GM19452 (cell line): Measurements from ENCODE around the gene HSPA12B.
"Not testable (repeated sequence)": the region's sequence is repeated elsewhere in the genome, so short reads cannot be mapped to it uniquely, and the experiment has no call there.

Experiments
- ATAC-seq: cut with Tn5 transposase; IDR thresholded peaks from one replicate; pipeline ENCODE4 v1.9.1; 2021; ENCODE audit not compliant: unreplicated experiment

The HSPA12B gene

DNA sequence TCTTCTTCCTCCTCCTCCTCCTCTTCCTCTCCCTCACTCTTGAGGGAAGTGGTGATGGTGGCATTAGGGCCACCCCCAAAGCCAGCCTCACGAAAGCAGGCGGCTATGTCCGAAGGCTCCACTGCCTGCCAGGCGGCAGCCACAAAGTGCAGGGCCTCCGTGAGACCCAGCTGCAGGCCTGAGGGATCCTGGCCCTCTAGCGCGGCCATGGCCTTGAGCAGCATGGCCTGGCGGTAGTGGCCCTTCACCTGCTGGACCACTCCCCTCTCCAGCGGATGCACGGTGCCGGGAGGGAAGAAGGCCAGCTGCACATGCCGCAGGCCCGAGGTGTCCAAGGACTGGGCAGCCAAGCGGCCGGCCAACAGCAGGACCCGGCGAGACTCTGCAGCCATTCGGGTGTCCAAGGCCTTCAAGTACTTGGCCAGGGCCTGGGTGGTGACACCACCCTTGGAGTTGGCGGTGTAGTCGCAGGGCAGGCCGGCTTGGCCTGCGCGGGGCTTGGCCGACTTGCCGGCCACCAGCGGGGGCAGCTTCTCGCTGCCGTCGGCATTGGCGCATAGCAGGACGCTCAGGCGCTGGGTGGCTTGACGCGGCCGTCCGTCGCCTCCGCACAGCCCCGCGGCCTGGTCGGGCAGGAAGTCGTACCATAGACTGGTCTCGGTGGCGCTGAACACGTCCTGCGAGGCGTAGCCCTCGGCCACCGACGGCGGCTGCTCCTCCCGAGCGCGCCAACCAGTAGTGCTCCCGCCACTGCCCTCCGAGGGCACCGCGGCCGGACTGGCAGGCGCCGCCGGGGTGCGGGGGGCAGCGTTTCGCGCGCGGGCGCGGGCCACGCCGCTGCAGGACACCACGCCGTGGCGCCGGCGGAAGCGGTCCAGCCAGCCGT lies 53.0 kb downstream of the HSPA12B start:
- ATAC-seq: no peak

DNA sequence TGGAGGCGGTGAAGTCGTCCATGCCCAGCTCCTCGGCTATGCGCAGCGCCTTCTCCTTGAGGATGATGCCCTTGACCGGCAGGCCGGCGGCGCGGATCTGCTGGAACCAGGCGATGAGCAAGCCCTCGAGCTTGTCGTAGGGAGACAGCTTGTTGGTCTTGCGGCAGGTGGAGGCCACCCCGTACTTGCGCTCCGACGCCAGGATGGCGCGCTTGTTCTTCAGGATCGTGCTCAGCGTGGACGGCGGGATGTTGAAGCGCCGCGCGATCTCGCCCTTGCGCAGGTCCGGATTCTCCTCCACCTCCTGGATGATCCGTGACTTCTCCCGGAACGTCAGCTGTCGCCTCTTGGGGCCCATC lies 53.6 kb downstream of the HSPA12B start:
- ATAC-seq: peak; percentile 16

DNA sequence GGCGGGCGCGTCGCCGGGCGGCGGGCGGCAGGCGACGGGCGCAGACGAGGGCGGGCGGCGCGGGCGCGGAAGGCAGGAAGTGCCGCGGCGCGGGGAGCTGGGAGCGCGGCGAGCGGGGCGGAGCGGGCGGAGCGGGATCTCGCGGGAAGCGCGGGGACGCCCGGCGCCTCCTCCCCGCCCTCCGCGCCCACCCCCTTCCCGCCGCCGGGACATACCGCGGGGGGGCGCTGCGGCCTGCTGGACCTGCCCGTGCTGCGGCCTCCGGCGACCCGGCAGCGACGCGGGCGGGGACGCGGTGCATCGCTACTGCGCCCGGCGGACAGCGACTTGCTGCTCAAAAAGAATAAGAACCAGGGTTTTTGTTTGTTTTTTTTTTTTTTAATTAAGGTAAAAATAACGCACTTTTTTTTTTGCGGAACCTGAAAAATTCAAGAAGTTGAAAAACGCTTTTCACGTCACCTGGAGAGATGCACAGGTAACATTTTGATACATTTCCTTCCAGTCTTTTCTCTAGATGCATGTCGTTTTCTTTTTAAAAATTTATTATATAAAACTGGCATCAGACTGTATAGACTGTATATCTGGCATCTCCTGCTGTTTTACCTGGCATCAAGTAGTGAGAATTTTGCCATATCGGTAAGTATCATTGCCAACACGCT lies 54.3 kb downstream of the HSPA12B start, which contains the start of gene CENPB:
CENPB (minus strand) TSS at position 76 of the 659 bp plus-strand sequence. CDS start 257 bp downstream, outside the sequence.
- ATAC-seq: peak; percentile 75

DNA sequence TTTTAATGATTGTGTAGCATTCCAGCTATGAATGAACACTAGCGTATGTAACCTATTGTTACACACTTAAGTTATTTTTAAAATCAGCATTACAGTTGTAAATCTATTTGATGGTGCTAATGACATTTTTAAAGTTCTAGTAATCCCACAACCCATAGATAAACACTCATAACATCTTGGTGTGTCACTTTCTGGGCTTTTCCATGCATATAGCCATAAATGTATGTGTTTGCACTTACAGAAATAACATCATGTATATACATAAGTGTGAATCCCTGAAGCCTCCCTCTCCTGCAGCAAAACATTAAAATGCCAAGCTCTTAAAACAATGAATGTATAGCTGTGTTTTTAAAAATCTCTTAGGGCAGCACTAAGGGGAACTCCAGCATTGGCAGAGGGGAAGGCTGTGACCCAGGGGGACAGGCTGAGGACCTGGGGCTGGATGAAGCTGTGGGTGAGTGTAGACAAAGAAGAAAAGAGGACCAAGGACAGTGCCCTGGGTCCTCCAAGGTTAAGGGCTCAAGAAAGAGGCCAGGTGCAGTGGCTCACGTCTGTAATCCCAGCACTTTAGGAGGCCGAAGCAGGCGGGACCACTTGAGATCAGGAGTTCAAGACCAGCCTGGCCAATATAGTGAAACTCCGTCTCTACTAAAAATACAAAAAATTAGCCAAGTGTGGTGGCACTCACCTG lies 55.0 kb downstream of the HSPA12B start:
- ATAC-seq: no peak

DNA sequence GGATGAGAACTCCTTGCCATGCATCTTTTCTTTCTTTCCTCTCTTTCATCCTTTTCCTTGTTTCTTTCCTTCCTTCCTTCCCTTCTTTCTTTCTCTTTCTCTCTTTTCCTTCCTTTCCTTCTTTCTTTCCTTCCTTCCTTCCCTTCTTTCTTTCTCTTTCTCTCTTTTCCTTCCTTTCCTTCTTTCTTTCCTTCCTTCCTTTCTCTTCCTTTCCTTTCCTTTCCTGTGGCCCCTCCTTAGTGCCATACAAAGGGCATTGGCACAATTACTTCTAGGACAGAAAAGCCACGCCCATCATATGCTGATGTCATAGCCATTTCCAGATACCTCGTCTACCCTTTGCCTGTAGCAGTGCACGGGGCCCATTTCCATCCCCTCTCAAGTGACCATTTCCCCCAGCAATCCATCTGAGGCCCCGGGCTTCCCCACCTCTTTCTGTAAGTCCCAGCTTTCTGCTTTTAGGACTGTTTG lies 56.2 kb downstream of the HSPA12B start:
- ATAC-seq: no peak

- ATAC-seq: not testable (repeated sequence)
These were observed 56.7 kb downstream of the HSPA12B start for GRCh38 chr20:3789201-3789600.

- ATAC-seq: not testable (repeated sequence)
These were observed 61.7 kb downstream of the HSPA12B start for GRCh38 chr20:3794168-3794567.

GRCh38 chr20:3794701-3795420 lies 62.4 kb downstream of the HSPA12B start:
- ATAC-seq: no peak

GRCh38 chr20:3795511-3796468 lies 63.3 kb downstream of the HSPA12B start, which contains the start of gene CDC25B:
TSS of gene CDC25B (plus strand) at chr20:3796310. CDS start at chr20:3796532, 222 bp downstream.
- ATAC-seq: peak; percentile 62

DNA sequence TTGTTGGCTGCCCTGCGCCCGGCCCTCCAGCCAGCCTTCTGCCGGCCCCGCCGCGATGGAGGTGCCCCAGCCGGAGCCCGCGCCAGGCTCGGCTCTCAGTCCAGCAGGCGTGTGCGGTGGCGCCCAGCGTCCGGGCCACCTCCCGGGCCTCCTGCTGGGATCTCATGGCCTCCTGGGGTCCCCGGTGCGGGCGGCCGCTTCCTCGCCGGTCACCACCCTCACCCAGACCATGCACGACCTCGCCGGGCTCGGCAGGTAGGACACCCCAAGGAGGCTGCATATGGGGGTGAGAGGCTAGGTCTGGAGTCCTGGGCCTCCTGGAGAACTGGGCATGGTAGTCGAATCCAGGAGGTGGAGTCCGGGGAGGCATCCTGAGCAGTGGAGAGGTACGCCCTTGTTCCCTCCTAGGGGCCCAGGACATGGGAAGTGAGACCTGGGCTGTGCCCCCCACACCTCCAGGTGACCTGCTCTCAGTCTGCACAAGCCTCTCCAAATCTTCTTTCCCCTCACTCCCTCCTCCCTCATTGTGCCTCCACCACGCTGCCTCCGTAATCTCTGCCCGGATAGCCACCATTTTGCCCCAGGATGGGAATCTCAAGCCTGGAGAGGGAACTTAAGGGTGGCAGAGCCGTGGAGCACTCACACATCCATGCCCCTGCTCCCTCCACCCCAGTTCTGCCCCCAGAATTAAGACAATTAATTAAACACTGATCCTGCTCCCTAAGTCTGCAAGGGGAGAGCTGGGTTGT lies 64.2 kb downstream of the HSPA12B start:
- ATAC-seq: peak; percentile 4

DNA sequence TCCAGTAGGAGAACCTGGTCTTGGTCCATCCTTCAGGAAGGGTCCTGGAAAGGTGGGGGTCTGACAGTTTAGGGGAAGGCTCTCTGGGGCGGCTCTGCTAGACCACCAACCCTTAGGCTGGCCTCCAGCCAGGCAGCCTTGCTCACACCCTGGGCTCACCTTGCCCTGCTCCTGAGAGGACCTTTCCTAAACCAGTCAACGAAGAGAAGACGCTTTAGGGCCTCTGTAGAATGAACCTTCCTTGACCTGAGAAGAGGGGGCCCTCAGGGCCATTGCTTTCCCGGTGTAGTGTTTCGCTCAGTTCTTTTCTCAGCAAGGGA lies 64.7 kb downstream of the HSPA12B start:
- no peak for ATAC-seq

DNA sequence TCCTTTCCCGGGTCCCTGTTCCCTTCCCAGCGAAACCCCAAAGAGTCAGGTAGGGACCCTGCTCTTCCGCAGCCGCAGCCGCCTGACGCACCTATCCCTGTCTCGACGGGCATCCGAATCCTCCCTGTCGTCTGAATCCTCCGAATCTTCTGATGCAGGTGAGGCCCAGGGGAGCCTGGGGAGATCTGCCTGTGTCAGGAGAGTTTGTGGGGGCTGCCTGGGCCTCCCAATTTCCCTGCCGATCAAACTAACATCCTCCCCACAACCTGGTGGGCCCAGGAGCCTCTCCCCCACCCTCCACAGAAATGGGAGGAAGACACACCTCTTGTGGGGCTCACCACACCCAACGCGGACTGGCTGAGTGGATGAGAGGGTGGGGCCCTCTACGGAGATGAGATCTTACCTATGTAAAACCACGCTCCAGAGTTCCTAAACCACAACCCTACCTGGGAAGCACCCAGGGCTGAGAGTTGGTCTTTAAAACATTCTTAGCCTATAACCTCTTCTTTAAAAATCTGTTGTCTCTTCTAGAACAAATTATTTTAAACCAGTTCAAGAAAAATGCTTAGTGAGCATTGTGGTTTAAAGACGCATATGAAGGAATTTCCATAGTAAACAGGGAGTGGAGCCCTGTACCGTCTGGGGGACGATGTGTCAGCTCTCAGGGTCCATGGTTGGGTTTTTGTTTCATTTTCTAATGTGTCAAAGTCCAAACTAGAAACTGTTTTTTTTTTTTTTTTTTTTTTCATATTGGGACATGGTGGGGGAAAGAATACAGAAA lies 65.3 kb downstream of the HSPA12B start:
- ATAC-seq: no peak

GRCh38 chr20:3798373-3798768 lies 65.9 kb downstream of the HSPA12B start:
- ATAC-seq: no peak

DNA sequence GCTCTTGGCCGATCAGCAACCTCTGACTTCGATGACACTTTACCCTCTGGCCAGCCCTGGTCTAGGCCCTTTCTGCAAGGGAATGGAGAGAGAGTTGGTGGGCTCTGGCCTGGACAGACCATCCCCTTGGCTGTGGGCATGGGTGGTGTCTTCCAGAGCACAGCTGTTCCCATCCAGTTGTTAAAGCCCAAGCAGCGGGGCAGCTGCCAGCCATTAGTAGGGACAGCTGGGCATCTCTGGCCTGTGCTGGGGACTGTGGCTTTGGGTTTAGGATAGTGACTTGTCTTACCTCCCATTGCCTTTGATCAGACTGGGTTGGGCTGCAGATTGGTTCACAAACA lies 66.4 kb downstream of the HSPA12B start:
- no peak for ATAC-seq

GRCh38 chr20:3800256-3800877 lies 67.9 kb downstream of the HSPA12B start:
- ATAC-seq: no peak

DNA sequence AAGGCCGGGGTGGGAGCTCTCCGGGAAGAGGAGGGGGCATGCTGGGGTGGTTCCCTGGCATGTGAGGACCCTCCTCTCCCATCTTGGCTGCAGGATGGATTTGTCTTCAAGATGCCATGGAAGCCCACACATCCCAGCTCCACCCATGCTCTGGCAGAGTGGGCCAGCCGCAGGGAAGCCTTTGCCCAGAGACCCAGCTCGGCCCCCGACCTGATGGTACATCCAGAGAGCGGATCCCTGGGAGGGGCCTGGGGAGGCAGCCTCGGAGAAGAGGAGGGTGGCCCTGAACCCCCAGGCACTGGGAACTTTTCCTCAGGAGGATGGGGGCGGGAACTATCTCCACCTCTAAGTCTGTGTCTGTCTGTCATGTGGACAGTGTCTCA lies 68.4 kb downstream of the HSPA12B start:
- no peak for ATAC-seq

DNA sequence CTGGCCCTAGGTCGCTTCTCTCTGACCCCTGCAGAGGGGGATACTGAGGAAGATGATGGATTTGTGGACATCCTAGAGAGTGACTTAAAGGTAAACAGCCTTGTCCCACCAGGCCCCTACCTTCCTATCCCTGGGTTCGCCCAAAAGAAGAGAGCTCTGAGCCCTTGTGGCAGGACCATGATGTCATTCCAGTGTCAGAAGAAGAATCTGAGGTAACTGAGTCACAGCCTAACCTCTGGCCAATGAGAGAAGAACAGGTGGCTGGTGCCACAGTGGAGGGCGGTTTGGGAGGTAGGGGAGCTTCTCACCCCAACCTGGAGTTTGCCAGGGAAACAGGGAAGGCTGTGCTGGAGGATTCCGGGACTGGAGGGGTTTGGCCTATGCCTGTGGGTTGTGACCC lies 68.8 kb downstream of the HSPA12B start:
- ATAC-seq: no peak

DNA sequence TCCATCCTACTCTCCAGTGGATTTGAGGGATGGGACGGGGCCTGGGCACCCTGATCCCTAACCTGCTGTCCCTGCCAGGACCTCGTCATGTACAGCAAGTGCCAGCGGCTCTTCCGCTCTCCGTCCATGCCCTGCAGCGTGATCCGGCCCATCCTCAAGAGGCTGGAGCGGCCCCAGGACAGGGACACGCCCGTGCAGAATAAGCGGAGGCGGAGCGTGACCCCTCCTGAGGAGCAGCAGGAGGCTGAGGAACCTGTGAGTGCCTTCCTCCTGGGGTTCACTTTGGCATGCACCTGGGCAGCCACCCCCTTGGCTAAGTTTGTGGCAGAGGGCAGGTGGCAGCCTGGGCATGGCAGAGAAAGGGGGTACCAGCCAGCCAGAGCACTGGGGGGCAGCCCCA lies 69.4 kb downstream of the HSPA12B start:
- ATAC-seq: no peak
